AG20443 (cell line): ENCODE data around the gene HAND2.
A peak's percentile ranks its signal among the peaks of the same experiment; 100 is the strongest.

Experiments
- DNase-seq: peaks from one replicate; pipeline ENCODE4 v3.0.0; 2012; ENCODE audit warnings: low spot score, mixed read lengths

Gene HAND2

DNA sequence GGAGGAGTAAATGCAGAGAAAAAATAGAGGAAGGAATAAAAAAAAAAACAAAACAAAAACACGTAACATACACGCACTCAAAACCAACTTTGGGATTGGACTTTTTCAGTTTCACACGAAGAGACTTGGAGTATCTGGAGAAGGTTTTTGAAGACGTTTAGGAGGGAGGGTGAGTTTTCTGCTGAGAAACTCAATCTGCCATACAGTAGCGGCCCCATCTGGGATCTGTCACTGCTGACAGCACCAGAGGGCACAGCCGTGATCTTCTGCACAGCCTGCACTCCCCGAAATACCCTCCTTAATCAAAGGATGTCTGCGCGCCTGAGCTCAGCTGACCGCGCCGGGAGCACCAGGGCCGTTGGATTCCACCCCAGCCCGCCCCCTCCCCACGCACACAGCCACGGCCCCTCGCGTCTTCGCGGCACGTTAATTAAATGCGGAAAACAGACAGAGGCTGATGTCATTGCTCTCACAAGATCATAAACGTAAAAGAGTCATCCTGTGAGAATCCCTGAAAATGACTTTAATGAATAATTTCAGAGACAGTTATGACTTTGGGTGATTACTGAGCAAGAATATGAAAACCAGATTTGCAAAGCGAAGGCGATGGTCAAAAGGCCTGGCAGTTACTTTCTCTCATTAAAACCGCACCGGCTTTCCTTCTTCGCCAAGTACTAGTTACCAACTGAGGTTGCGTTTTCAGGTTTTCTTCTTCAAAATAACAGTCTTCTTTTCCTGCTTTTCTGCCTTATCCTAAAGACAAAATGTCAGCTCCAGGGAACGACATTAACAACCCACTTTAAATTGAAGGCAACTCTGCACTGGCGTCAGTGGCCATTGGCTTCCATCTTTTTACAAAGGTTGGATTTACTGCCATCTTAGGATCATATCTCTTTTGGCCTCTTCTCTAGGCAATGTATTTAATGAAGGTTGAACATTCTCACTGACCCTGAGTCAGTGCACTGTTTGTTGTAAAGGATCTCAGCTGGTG, 10.6 kb downstream of the HAND2 start:
- DNase-seq: peak; percentile 41

DNA sequence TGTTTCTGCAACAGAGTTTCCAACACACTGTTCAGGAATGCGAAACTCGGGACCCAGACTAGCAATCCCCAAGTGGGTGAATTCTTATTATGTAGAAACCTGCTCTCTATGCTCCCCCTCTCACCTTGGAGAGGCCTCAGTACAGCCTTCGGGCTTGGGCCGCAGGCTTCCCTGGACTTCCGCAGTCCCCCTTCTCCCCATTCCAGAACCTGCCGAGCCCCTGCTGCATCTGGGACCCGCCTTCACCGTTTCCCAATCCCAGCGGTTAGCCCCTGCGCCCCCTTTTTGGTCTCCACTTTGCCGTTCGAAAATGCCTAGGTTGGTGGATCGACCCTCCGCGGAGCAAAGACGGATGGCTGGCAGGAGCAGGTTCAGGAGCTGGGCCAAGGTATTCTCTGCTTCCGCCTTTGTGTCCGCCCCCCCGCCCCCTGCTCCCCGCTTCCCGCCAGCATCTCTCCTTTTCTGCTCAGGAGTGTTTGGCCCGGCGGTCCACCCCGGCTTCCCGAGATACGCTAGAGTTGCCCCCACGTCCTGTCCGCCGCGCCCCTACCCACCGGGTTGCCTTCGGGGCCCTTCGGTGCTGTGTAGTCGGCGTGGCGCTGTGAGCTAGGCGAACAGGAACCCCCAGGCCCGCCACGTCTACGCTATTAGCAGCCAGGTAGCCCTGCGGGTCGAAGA, 11.5 kb downstream of the HAND2 start:
- DNase-seq: no peak

- no peak for DNase-seq
Observed at GRCh38 chr4:173517781-173518424, 12.1 kb downstream of the HAND2 start.

GRCh38 chr4:173516621-173517524, 13.2 kb downstream of the HAND2 start:
- DNase-seq: no peak

DNA sequence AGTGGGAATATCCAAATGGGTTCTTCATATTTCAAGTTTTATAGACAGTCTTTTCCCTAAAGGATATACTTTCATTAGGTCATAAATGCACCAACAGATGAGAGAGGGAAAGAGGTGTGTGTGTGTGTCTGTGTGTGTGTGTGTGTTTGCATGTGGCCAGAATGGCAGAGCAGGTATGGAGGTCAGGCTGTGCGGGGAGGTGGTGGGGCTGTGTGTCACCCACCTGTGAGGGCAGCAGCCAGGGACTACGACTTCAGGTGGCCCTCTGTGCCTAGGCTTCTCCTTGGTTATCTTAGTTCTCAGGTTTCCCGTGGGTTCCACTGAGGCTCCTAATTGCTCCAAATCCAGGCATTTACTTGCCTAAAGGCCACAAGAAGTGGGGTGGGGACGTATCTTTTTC, 14.6 kb downstream of the HAND2 start:
- DNase-seq: no peak

DNA sequence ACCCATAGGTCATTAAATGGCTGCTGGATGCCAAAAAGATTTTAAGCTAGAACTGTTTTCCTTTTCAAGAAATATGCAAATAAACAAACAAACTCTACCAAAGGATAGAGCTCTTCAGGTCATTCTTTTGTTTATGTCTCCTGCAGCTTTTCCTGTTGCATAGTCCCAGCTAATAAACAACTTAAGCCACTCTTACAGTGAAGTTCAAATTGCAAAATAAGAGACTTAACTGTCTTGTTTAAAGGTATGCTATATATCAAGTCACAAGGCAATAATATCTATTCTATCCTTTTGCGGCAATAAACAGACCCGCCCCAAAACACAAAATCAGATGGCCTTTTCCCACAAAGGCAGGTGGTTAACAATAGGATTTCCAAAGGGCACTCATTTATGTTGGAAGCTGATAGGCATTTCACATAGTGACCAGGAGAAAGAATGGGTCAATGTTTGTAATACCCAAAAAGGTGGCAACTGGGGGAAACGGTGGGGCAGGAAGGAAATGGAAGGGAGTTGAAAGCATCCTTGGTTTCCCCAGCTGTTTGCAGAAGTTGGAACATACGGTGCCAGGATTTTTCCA, 15.3 kb downstream of the HAND2 start:
- DNase-seq: no peak

DNA sequence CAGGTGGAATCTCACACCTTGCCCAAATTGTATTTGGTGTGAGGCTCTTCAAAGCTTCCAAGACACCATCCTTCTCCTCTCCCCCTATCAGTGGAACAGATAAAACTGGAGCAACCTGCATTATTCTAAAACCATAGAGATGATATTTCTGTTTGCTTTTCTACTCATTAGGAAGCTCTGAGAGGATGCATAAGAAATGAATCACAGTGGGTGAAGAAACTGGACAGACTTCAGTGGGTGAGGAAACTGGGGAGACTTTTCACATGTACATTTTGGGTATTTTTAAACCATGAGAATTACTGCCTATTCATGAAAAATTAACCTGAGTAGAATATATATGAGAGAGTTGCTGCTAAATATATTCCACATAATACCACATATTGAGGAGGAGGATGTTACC, 16.4 kb downstream of the HAND2 start:
- peak; percentile 26 for DNase-seq

DNA sequence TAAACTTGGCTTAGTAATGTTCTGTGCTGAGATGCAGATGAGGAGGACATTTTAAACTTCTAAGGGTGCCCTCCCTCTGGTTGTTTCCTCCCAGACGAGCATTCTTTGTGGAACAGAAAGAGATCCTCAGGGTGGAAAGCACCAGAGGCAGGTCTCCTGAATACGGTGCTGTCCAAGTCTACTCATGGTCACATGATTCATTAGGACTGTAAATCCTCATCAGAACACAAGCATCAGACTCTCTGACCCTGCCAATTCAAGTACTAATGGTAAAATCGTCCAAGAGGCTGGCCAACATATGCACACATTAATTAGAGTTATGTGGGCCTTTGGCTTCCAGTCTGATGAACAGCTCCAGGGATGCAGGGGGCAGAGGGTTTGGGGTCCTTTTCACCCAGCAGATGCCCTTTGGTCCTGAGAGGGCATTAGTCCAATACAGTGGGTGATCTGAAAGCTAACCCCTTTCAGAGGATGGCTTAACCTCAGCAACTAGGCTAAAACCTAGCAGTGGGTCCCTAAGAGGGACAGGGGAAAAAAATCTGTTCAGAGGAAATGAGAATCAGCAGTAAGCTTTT, 18.2 kb downstream of the HAND2 start:
- DNase-seq: no peak

DNA sequence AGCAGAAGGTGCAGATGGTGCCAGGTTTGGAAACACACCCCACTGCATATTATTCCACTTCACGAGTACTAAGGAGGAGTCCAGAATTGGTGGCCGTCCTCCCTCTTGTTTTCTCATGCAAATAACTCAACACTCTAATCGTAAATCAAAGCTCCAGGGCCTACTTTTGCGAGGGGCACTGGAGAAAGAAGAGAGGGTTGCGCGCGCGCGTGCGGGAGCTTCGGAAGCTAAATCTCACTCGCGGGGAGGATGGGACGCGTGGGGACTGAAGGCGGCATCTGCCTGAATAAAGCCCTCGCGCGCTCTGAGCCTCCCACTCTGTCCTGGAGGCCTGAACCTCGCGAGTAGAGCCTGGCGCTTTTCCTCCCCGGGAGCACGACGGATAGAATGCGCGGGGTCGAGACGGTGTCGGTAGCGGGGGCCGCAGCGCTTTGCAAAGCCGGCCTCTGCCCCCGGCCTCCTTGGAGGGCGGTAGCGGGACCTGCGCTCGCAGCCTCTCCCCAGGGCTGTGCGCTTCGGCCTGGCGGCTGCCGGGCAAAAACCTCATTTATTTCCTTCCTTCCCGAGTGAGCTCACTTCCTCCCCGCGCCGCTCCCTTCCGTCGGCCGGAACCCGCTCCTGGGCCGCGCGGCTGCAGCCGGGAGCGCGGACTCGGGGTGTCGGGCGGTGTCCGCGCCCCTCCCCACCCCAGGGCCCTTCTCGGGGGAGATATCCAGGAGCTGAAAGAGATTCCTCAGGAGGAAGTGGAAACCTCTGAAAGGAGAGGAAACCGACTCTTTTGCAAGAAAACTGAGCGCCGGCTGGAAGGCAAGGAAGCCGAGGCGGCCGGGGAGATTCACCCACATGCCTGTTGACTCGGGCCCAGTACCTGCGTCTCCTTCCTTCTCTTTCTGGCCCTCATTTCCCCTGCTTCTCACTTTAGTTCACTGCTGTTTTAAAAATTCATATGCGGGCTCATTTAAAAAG, 20.7 kb downstream of the HAND2 start:
- peak; percentile 85 for DNase-seq

- no peak for DNase-seq
Observed at GRCh38 chr4:173508386-173509035, 21.5 kb downstream of the HAND2 start.

GRCh38 chr4:173507471-173508385, 22.3 kb downstream of the HAND2 start:
- no peak for DNase-seq

- no peak for DNase-seq
Observed at GRCh38 chr4:173506597-173507211, 23.3 kb downstream of the HAND2 start.

GRCh38 chr4:173505924-173506518, 24.0 kb downstream of the HAND2 start:
- peak; percentile 87 for DNase-seq

GRCh38 chr4:173504181-173504503, 25.9 kb downstream of the HAND2 start:
- no peak for DNase-seq

DNA sequence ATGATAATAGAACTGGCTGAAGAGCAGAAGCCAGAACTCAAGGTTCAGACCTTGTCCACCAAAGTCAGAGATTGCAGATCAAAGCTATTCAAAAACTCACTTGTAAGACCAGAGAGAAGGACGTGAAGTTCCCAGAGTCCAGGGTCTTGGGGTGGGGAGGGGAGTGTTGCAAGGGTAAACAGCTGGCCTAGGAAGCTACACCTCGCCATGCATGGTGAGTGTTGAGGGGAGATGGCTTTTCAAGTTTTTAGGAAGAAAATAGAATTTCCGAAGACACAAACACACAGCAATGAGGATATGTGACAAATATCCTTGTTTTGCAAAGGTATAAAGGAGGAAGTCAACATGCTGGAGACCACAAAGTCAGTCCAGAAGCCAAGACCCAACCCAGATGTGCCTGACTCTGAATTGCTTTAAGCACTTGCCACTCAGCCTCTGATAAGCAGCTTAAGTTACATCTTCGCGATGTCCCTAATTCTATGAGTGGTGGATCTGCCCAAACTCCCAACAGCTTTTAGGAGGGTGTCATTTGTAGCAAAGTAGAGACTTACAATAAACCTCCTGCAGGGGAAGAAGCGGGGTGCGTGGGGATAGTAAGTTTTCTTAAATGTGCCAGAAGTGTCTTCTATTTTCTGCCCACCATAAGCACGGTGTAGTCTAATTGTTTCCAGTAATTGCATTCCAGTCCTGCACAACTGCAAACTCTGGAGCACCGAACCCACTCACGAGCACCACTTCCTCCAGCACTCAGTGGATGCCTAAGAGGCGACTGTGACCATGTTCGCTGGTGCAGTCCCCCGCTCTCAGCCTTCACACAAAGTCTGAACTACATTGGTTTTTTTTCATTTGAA, 26.5 kb downstream of the HAND2 start:
- no peak for DNase-seq

GRCh38 chr4:173502282-173502681, 27.7 kb downstream of the HAND2 start:
- DNase-seq: no peak
